OCI-LY1 (cell line): ENCODE results near the gene ARID5A.

ENCODE experiments used
- H2AFZ ChIP-seq: fragments of 200-600 bp; sonication (generic), shearing (Covaris generic); 2 replicates; pipeline ENCODE4 v1.6.0; 2014; ENCODE audit warnings: antibody characterized with exemption, mild to moderate bottlenecking, low read length
- H3F3A ChIP-seq: fragments of 200-600 bp; sonication (generic), shearing (Covaris generic); 2 replicates; pipeline ENCODE4 v1.6.0; 2014; ENCODE audit warnings: mild to moderate bottlenecking, antibody characterized with exemption, low read length, moderate library complexity; ENCODE audit not compliant: insufficient read depth
- H3K27ac ChIP-seq: fragments of 200-600 bp; sonication (generic); 2 replicates; pipeline ENCODE4 v1.5.1; 2014; ENCODE audit warnings: low read length, mixed run types, mild to moderate bottlenecking, low read depth; ENCODE audit not compliant: poor library complexity, severe bottlenecking
- H3K27me3 ChIP-seq: fragments of 200-600 bp; sonication (generic); 2 replicates; pipeline ENCODE4 v1.6.0; 2014; ENCODE audit warnings: antibody characterized with exemption, mild to moderate bottlenecking, low read length, moderate library complexity; ENCODE audit not compliant: insufficient read depth
- H3K36me3 ChIP-seq: fragments of 200-600 bp; sonication (generic); 2 replicates; pipeline ENCODE4 v1.6.1; 2014; ENCODE audit warnings: mild to moderate bottlenecking, antibody characterized with exemption, low read length, moderate library complexity, mixed read lengths; ENCODE audit not compliant: insufficient read depth
- H3K4me1 ChIP-seq: fragments of 200-600 bp; sonication (generic); 2 replicates; pipeline ENCODE4 v1.5.1; 2014; ENCODE audit warnings: mild to moderate bottlenecking, low read length, moderate library complexity; ENCODE audit not compliant: insufficient read depth, severe bottlenecking
- H3K4me2 ChIP-seq: fragments of 200-600 bp; sonication (generic), shearing (Covaris generic); 2 replicates; pipeline ENCODE4 v1.6.1; 2014; ENCODE audit warnings: low read length
- H3K4me3 ChIP-seq: fragments of 200-600 bp; sonication (generic); 2 replicates; pipeline ENCODE4 v1.5.1; 2014; ENCODE audit warnings: low read length, low read depth, mild to moderate bottlenecking, mixed read lengths; ENCODE audit not compliant: poor library complexity, severe bottlenecking
- H3K79me2 ChIP-seq: fragments of 200-600 bp; shearing (Covaris generic); 2 replicates; pipeline ENCODE4 v1.6.1; 2016; ENCODE audit warnings: mixed run types, low read length, mixed read lengths; ENCODE audit not compliant: insufficient read depth
- H3K9ac ChIP-seq: fragments of 200-600 bp; sonication (generic), shearing (Covaris generic); 2 replicates; pipeline ENCODE4 v1.6.1; 2014; ENCODE audit warnings: mild to moderate bottlenecking, low read length, mixed read lengths
- H3K9me2 ChIP-seq: fragments of 200-600 bp; sonication (generic), shearing (Covaris generic); 2 replicates; pipeline ENCODE4 v1.6.1; 2014; ENCODE audit warnings: low read depth, mild to moderate bottlenecking, low read length, mixed read lengths
- H3K9me3 ChIP-seq: fragments of 200-600 bp; shearing (Covaris generic); 2 replicates; pipeline ENCODE4 v1.6.1; 2014; ENCODE audit warnings: low read length, mixed read lengths
- H4K20me1 ChIP-seq: fragments of 200-600 bp; sonication (generic), shearing (Covaris generic); 2 replicates; pipeline ENCODE4 v1.6.0; 2016; ENCODE audit warnings: mild to moderate bottlenecking, low read length; ENCODE audit not compliant: insufficient read depth
- CTCF ChIP-seq: fragments of 200-600 bp; sonication (generic), shearing (Covaris generic); IDR thresholded peaks from 2 replicates; pipeline ENCODE4 v1.5.1; 2017; ENCODE audit warnings: mild to moderate bottlenecking, antibody characterized with exemption, low read length, moderate library complexity, mixed read lengths
- EZH2 ChIP-seq: fragments of 200-600 bp; sonication (generic), shearing (Covaris generic); IDR thresholded peaks from 2 replicates; pipeline ENCODE4 v1.8.0; 2017; ENCODE audit warnings: borderline replicate concordance, mixed run types, mild to moderate bottlenecking, antibody characterized with exemption, low read length, moderate library complexity, mixed read lengths

Gene ARID5A

GRCh38 chr2:96501886-96502810 is 34.4 kb upstream of the ARID5A start:
- no peaks in the 10 kb centered on the region for H3K36me3 ChIP-seq
- no peak overlapping the region for H3K4me3 ChIP-seq
- no peak overlapping the region for H2AFZ ChIP-seq
- H3K27ac ChIP-seq, result no peak overlapping the region
- no peak overlapping the region for H3K9ac ChIP-seq
- H3K9me2 ChIP-seq, result no peaks in the 10 kb centered on the region
- no peaks in the 10 kb centered on the region for H3K4me1 ChIP-seq
- no peaks in the 10 kb centered on the region for H3K79me2 ChIP-seq
- no peak for TF ChIP-seq EZH2
- TF ChIP-seq CTCF, result no peak
- no peaks in the 10 kb centered on the region for H3F3A ChIP-seq
- H3K4me2 ChIP-seq, result no peak overlapping the region
- no peaks in the 10 kb centered on the region for H4K20me1 ChIP-seq
- H3K27me3 ChIP-seq, result no peaks in the 10 kb centered on the region
- H3K9me3 ChIP-seq, result no peaks in the 10 kb centered on the region

- no peak overlapping the region for H2AFZ ChIP-seq
- no peaks in the 10 kb centered on the region for H4K20me1 ChIP-seq
- no peaks in the 10 kb centered on the region for H3K36me3 ChIP-seq
- no peaks in the 10 kb centered on the region for H3K9me2 ChIP-seq
- H3K9ac ChIP-seq, result no peak overlapping the region
- H3K4me1 ChIP-seq, result peaks cover 4% of the 10 kb centered on the region
- no peaks in the 10 kb centered on the region for H3F3A ChIP-seq
- no peaks in the 10 kb centered on the region for H3K9me3 ChIP-seq
- H3K27ac ChIP-seq, result no peak overlapping the region
- H3K4me3 ChIP-seq, result no peak overlapping the region
- no peaks in the 10 kb centered on the region for H3K79me2 ChIP-seq
- H3K27me3 ChIP-seq, result no peaks in the 10 kb centered on the region
- no peak overlapping the region for H3K4me2 ChIP-seq
- TF ChIP-seq CTCF (no peak), EZH2 (no peak)
Observed at GRCh38 chr2:96502891-96503636, 33.5 kb upstream of the ARID5A start.

- Histone ChIP-seq H3K4me1 (peaks cover 7% of the 10 kb centered on the region), H3K9me3 (no peaks in the 10 kb centered on the region), H3K79me2 (no peaks in the 10 kb centered on the region), H3K27ac (no peak overlapping the region), H3K36me3 (no peaks in the 10 kb centered on the region), H4K20me1 (no peaks in the 10 kb centered on the region), H2AFZ (no peak overlapping the region), H3K27me3 (no peaks in the 10 kb centered on the region), H3K9me2 (no peaks in the 10 kb centered on the region), H3K9ac (no peak overlapping the region), H3K4me2 (no peak overlapping the region), H3F3A (no peaks in the 10 kb centered on the region), H3K4me3 (no peak overlapping the region)
- no peak for TF ChIP-seq CTCF
- TF ChIP-seq EZH2, result no peak
Observed at GRCh38 chr2:96503637-96504243, 32.8 kb upstream of the ARID5A start.
